ENCODE measurements around the gene UGT1A6.

Gene UGT1A6

DNA sequence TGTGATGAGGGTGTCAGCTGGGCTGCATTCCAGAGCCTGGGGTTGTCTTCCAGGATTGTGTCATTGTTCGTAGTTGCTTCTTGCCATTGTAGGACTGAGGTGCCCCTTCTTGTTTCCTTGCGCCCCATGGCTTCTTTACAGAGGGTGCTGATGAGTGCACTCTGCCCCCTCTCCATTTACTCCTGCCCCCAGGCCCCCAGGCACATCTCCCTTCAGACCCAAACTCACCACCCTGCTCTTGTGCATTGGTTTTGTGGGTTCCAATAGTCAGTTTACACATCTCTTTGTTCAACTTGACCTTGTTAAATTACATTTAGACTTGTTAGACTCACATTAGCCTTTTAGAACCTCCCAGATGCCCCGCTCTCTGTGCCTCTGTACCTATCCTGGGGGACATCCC lies 128.5 kb downstream of the UGT1A6 start:
- TF ChIP-seq, protein P1, sequence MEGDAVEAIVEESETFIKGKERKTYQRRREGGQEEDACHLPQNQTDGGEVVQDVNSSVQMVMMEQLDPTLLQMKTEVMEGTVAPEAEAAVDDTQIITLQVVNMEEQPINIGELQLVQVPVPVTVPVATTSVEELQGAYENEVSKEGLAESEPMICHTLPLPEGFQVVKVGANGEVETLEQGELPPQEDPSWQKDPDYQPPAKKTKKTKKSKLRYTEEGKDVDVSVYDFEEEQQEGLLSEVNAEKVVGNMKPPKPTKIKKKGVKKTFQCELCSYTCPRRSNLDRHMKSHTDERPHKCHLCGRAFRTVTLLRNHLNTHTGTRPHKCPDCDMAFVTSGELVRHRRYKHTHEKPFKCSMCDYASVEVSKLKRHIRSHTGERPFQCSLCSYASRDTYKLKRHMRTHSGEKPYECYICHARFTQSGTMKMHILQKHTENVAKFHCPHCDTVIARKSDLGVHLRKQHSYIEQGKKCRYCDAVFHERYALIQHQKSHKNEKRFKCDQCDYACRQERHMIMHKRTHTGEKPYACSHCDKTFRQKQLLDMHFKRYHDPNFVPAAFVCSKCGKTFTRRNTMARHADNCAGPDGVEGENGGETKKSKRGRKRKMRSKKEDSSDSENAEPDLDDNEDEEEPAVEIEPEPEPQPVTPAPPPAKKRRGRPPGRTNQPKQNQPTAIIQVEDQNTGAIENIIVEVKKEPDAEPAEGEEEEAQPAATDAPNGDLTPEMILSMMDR (IDR thresholded peaks at IDR 0.05; ENCODE audit: low read depth, low read length, missing control alignments): no peak
- in situ Hi-C loops (cut with HindIII; ENCODE audit: low sequenced_read_pairs): no loop called here
- no peak overlapping the region for H3K4me3 ChIP-seq (ENCODE audit: low read depth, low read length)
- DNase-seq (ENCODE audit: low read depth): no peak

DNA sequence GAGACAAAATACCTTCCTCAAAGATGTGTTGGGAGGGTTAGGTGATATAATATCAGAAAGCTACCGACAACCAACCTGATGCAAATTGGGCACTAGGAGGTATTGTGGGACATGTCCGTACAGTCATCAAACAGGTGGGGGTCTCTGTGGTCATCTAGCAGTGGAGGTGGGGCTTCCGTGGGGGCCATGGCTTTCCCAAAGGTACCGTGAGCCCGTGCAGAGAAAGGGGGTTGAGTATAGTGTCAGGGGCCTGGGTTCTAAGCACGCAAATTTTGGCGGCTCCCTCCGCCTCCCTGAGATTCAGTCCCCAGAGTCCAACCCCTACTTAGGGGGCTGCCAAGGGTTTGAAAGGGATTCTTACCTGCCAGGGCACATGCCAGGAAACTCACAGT lies 129.0 kb downstream of the UGT1A6 start:
- DNase-seq (ENCODE audit: low read depth): no peak
- in situ Hi-C loops (cut with HindIII; ENCODE audit: low sequenced_read_pairs): no loop called here
- TF ChIP-seq, protein P1 (IDR thresholded peaks at IDR 0.05; ENCODE audit: low read depth, low read length, missing control alignments): no peak
- H3K4me3 ChIP-seq (ENCODE audit: low read depth, low read length): no peak overlapping the region

DNA sequence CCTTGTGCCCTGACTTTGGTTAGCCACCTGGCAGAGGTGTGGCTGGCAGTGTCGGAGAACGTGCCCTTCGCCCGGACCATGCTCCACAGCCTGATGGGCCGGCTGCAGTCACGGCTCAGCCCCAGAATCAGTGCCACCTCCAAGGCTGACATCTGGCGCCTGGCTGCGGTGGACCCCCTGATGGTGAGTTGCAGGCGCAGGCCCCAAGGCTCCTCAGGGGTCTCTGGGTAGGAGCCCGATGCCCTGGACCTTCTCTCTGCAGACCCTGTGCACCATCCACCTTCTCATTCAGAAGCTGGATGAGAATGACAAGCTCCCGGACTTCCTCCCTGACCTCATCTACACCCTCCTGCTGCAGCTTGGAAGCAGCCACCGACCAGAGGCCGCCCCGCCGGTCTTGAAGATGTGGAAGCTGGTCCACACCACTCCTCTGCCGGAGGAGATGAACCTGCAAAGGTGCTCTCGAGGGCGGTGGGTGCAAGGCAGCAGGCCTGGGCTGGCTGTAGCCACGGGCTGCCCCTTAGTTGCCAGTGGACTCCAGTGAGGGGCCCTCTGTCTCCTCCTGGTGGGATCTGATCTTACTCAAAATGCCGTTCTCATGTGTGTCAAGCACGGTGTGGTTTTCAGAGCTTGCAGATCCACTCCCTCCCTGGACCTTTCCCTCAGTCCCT lies 129.5 kb downstream of the UGT1A6 start:
- no peak for DNase-seq (ENCODE audit: low read depth)
- TF ChIP-seq, protein P1 (IDR thresholded peaks at IDR 0.05; ENCODE audit: low read depth, low read length, missing control alignments): no peak
- in situ Hi-C loops (cut with HindIII; ENCODE audit: low sequenced_read_pairs): no loop called here
- H3K4me3 ChIP-seq (ENCODE audit: low read depth, low read length): no peak overlapping the region

Data from astrocyte of the cerebellum (primary cell).